Omental fat pad (tissue), 4 donors: ENCODE results near the gene C5orf24. TPM values are rescaled to one million over a fixed set of nuclear protein-coding genes. Genes with fewer than 3 reads are reported as not detected.

Experiments used
- ATAC-seq: fragments of 150-250 bp; one replicate; pipeline ENCODE4 v1.9.1; 2016; ENCODE audit warnings: mild to moderate bottlenecking, moderate library complexity; ENCODE audit not compliant: low FRiP score
- DNase-seq: peaks from one replicate; pipeline ENCODE4 v3.0.0-alpha.2; 2019; ENCODE audit warnings: low spot score
- CTCF ChIP-seq, 3 donors: fragments of 450-650 bp; IDR thresholded peaks; one replicate each; pipeline ENCODE4 v1.5.1; 2016 to 2017; ENCODE audit warnings: antibody characterized with exemption in 3 of 3, mild to moderate bottlenecking in 3 of 3, moderate library complexity in 2 of 3
- total RNA-seq, 4 donors: library from RNA; depleted of rRNA; stranded (reverse); fragments of >200 nt; gene quantifications; one replicate each; pipeline ENCODE4 v1.1.0, GENCODE V29; 2016

C5orf24 gene
- total RNA-seq, 4 donors from 2014 or later = 36.1 to 56.0 (median 45.9) TPM

GRCh38 chr5:134892282-134892681 lies 46.5 kb downstream of the C5orf24 start:
- no peak for TF ChIP-seq CTCF (IDR thresholded peaks at IDR 0.05)
- no peak for ATAC-seq
- no peak for DNase-seq

GRCh38 chr5:134892926-134893325 lies 47.2 kb downstream of the C5orf24 start:
- no peak for TF ChIP-seq CTCF (IDR thresholded peaks at IDR 0.05)
- DNase-seq (no peak), ATAC-seq (no peak)

- DNase-seq (no peak), ATAC-seq (no peak)
- TF ChIP-seq CTCF (IDR thresholded peaks at IDR 0.05) = no peak
Observed at GRCh38 chr5:134893748-134894505, 48.2 kb downstream of the C5orf24 start.

GRCh38 chr5:134902071-134902801 lies 56.5 kb downstream of the C5orf24 start:
- ATAC-seq = no peak
- no peak for DNase-seq
- TF ChIP-seq CTCF (IDR thresholded peaks at IDR 0.05) = no peak

- DNase-seq = peak; percentile 75
- peak; percentile 97 for ATAC-seq
- TF ChIP-seq CTCF (IDR thresholded peaks at IDR 0.05) = peak in 1 of 3 donors; percentile 91
Observed at GRCh38 chr5:134904610-134905245, 59.0 kb downstream of the C5orf24 start, which contains the start of gene PCBD2. TSS of gene PCBD2 (plus strand) at chr5:134905131. CDS start at chr5:134905140, 9 bp downstream.

GRCh38 chr5:134905246-134905996 lies 59.7 kb downstream of the C5orf24 start:
- peak in 1 of 3 donors; percentile 25 for TF ChIP-seq CTCF (IDR thresholded peaks at IDR 0.05)
- peak; percentile 71 for ATAC-seq

More at GRCh38 chr5:134905246-134905996, 59.7 kb downstream of the C5orf24 start:
- peak; percentile 25 for DNase-seq
